Stimulated activated naive CD8-positive, alpha-beta T cell treated with anti-CD3 and anti-CD28 coated beads, Interleukin-15, Interleukin-2, amounts not matched to agents 100 U/mL and 50 U/mL, for 24 hours (primary cell): ENCODE measurements around the gene ARHGEF28.

Source experiments
- ATAC-seq: fragments of 150-1000 bp; cut with Tn5 transposase; one replicate; pipeline ENCODE4 v1.10.0; 2021
- DNase-seq: peaks from one replicate; pipeline ENCODE4 v3.0.0; 2021

The ARHGEF28 gene

GRCh38 chr5:73625944-73626811, at the start of gene ARHGEF28:
Gene ARHGEF28, plus strand, starts transcription at chr5:73626196. Its CDS starts 58,656 bp downstream, at chr5:73684852.
- DNase-seq, result peak; percentile 35
- peak; percentile 60 for ATAC-seq

DNA sequence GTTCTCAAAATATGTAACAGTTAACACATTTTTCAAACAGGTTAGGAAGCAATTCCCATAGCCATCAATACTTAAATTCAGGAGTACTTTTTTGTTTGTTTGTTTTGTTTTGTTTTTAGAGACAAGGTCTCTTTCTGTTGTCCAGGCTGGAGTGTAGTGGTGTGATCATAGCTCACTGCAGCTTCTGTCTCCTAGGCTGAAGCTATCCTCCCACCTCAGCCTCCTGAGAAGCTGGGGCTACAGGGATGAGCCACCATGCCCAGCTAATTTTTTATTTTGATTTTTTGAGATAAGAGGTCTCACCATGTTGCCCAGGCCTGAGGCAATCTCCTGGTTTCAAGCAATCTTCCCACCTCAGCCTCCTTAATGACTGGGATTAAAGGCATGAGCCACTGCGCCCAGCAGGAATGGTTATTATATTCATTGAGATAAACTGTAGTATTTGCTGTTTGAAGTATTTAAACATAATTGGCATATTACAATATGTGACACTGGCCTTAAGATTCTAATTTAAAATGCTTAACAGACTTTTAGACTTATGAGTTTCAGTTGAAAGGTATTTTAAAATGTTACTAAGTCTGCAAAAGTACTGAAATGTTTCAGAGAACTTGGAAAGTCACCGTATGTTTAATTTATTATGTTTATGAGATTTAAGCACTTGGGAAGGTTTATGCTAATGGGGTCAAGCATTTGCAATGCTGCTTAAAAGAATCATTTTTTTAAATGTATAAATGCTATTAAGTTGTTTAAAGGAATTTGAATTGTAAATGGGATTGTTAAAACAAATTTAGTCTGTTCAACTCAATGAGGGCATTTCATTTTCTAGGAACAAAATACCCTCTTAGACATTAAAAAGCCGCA, 43.5 kb upstream of the ARHGEF28 start:
- no peak for ATAC-seq
- DNase-seq, result no peak

DNA sequence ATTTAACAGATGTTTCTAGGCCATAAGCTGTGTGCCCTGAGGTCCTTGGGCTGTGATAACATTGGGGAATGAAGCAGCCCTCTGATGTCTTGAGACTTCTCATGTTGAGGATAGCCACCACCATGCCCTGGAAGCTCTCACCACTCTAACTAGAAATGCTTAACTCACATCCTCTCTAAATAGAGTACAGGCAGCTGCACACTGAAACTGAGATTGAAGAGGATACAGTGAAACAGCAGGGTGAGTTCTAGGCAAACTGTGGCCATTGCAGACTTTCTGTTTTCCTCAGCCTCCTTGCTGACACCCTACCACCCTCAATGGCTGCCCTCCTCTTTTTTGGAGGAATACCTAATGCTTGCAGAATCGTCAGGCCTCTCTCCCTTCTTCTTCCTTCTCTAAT, 38.1 kb upstream of the ARHGEF28 start:
- no peak for ATAC-seq
- no peak for DNase-seq

DNA sequence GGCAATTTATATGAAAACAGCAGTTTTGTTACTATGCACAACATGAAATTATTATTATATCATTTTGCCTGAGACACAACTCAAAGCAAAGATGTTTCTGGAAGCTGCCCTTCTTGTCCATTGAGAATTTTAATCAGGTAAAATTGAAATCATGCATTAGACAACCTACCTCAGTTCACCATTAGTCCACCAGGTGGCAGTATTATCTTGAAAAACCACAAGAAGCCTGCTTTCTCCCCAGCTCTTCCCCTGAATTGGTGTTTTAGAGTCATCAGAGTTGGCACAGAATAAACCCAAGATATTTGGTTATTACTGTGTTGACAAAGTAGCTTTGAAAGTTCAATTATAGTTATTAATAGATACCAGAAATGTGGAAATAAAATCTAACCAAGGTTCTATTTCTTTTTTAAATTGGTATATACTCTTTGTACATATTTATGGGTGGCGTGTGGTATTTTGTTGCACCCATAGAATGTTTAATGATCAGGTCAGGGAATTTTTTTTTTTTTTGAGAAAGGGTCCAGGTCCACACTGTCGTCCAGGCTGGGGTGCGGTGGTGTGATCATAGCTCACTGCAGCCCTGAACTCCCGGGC, 34.8 kb upstream of the ARHGEF28 start:
- DNase-seq (peak; percentile 44), ATAC-seq (no peak)

DNA sequence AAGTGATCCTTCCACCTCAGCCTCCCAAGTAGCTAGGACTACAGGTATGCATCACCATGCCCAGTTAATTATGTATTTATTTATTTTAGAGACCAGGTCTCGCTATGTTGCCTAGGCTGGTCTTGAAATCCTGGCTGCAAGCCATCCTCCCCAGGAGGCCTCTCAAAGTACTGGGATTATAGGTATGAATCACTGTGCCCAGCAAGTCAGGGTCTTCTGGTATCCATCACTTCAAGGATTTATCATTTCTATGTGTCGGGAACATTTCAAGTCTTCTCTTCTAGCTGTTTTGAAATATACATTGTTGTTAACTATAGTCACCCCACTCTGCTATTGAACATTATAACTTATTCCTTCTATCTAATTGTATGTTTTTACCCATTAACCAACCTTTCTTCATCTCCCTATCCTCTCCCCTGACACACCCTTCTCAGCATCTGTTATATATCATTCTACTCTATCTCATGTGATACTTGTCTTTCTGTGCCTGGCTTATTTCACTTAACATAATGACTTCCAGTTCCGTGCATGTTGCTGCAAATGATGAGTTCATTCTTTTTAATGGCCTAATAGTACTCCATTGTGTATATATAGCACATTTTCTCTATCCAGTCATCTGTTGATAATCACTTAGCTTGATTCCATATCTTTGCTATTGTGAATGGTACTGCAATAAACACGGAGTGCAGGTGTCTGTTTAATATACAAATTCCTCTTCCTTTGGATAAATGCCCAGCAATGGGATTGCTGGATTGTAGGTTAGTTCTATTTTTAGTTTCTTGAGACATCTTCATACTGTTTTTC, 34.1 kb upstream of the ARHGEF28 start:
- ATAC-seq (no peak), DNase-seq (no peak)

- ATAC-seq, result no peak
- DNase-seq, result no peak
Observed at GRCh38 chr5:73592551-73592950, 33.4 kb upstream of the ARHGEF28 start.

- DNase-seq (peak; percentile 19), ATAC-seq (no peak)
Observed at GRCh38 chr5:73596705-73597328, 29.2 kb upstream of the ARHGEF28 start.

GRCh38 chr5:73599380-73599779, 26.6 kb upstream of the ARHGEF28 start:
- no peak for ATAC-seq
- no peak for DNase-seq

GRCh38 chr5:73603998-73604397, 22.0 kb upstream of the ARHGEF28 start:
- ATAC-seq, result no peak
- no peak for DNase-seq

GRCh38 chr5:73605223-73606087, 20.5 kb upstream of the ARHGEF28 start:
- no peak for DNase-seq
- no peak for ATAC-seq

DNA sequence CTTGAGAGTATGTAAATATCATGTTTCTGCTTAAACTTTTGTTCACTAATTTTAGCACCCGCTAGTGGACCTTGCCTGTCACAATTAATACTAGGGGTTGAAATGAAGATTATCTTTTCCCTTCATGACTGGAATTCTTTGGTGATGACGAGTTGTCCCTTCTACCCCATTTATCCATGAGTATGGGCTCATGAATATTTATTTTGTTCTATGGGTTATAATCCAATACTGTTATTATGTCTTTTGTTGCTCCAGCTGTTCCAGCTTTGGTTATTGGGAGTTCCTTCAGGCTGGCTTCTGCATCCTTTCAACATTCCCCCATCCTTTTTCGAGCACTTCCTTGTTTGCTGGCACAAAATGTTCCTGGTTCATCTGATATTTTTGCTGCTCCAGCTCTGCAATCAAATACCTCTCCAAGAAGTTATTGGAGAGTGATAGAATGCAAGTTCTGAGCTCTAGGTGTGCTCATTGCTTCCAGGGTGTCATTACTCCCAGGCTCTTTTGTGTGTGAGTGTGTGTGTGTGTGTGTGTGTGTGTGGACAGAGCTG, 19.7 kb upstream of the ARHGEF28 start:
- ATAC-seq (no peak), DNase-seq (no peak)

DNA sequence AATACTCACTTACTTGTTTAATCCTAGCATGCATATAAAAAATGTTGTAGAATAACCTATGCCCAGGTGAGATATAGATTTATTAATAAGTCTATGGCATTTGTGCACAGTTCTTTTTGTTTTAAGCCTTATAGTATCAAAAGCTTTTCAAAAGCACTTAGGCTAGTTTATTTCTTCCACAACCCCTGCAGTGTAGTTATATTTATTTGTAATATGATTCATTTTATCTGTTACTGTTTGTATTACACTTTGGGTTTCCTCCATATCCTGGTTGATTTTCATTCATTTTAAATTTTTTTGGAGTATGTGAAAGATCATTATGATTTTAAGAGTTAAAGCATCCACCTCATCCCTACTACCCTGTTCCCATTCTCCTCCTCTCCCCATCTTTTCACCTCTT, 18.8 kb upstream of the ARHGEF28 start:
- no peak for DNase-seq
- ATAC-seq, result no peak

DNA sequence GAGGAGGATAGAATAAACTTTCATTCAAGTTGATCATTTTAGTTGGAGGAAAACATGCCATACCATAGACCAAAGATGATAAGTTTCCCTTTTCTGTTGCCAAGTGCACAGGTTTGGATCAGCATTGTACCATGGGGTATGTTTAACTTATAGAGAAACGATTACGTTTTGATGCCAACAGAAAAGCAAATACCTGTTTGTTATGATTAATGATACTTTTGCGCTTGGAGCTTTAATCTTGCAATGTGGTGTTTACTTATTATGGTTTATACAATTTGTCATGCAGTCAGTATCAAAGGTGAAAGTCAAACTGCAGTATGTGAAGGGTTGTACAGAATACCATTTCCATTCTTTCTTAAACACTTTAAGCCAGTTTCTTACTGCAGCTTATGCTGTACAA, 13.2 kb upstream of the ARHGEF28 start:
- ATAC-seq (no peak), DNase-seq (no peak)

GRCh38 chr5:73615085-73615484, 10.9 kb upstream of the ARHGEF28 start:
- no peak for DNase-seq
- no peak for ATAC-seq

GRCh38 chr5:73615947-73616346, 10.0 kb upstream of the ARHGEF28 start:
- DNase-seq (no peak), ATAC-seq (no peak)

DNA sequence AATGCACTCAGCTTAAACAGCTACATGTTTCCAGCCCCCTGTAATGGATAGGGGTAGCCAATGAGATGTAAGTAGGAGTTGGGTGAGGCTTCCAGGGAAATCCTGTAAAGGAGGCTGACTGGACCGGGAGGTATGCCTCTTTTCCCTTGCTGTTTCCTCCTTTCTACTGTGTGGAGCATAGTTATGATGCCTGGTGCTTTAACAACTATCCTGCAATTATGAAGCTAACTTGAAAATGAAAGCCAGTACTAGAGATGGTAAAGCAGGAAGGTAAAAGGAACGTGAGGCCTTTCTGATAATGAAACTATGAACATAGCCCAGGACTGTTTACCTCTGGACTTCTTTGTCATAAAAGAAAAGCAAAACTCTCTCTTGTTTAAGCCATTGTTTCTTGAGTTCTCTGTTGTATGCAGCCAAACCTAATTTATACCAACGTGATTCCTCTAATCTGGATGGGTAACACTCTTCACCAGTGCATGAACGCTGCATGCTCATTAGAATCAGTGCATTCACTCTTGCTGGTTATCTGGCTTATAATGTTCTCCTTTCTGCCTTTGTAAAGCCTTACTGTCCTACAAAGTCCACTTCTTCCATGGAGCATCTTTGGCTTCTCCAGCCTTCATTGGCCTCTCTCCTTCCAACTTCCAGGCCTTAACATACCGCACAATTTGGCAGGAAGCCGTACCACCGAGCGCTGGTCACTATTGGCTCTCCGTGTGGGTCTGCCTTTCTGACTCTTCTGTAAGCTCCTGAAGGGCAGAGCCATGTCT, 8.3 kb upstream of the ARHGEF28 start:
- no peak for DNase-seq
- no peak for ATAC-seq

GRCh38 chr5:73619606-73620333, 6.2 kb upstream of the ARHGEF28 start:
- no peak for DNase-seq

GRCh38 chr5:73620334-73620687, 5.7 kb upstream of the ARHGEF28 start:
- DNase-seq (no peak), ATAC-seq (no peak)

More at GRCh38 chr5:73619606-73620333, 6.2 kb upstream of the ARHGEF28 start:
- ATAC-seq, result no peak

GRCh38 chr5:73623060-73623459, 2.9 kb upstream of the ARHGEF28 start:
- ATAC-seq (no peak), DNase-seq (no peak)
